Thoracic aorta (tissue), 2 donors: Measurements from ENCODE around the gene MARK3. TPM values are rescaled to one million over a fixed set of nuclear protein-coding genes. Genes with fewer than 3 reads are reported as not detected.

Experiments used
- ATAC-seq: fragments of 150-250 bp; one replicate; pipeline ENCODE4 v1.8.0; 2017; ENCODE audit warnings: low read depth; ENCODE audit not compliant: insufficient number of reproducible peaks, low FRiP score
- DNase-seq: peaks from one replicate; pipeline ENCODE4 v3.0.0-alpha.2; 2020; ENCODE audit warnings: low spot score
- H3K27ac ChIP-seq, 2 donors: fragments of 200-600 bp; sonication (generic); 1 replicate in 1 of 2; 2 replicates in 1 of 2; pipeline ENCODE4 v1.5.1; 2016; ENCODE audit warnings: mild to moderate bottlenecking in 2 of 2, moderate library complexity in 2 of 2
- H3K27me3 ChIP-seq: fragments of 200-600 bp; sonication (generic); replicated peaks from 2 replicates; pipeline ENCODE4 v1.6.0; 2016; ENCODE audit warnings: mild to moderate bottlenecking; ENCODE audit not compliant: insufficient read depth
- H3K36me3 ChIP-seq: fragments of 200-600 bp; sonication (generic); one replicate; pipeline ENCODE4 v1.5.1; 2016
- H3K4me1 ChIP-seq, 2 donors: fragments of 200-600 bp; sonication (generic); 1 replicate in 1 of 2; 2 replicates in 1 of 2; pipeline versions ENCODE4 v1.5.1 to v1.6.0; 2016; ENCODE audit warnings: low read depth in 2 of 2, mild to moderate bottlenecking in 1 of 2; ENCODE audit not compliant: control insufficient read depth in 1 of 2
- H3K4me3 ChIP-seq: fragments of 200-600 bp; sonication (generic); 2 replicates; pipeline ENCODE4 v1.5.1; 2016; ENCODE audit warnings: mild to moderate bottlenecking
- H3K9me3 ChIP-seq: fragments of 200-600 bp; sonication (generic); 2 replicates; pipeline ENCODE4 v1.5.1; 2016
- total RNA-seq, 2 donors: library from RNA; depleted of rRNA; stranded (reverse); fragments of >200 nt; gene quantifications; one replicate each; pipeline versions ENCODE4 v1.1.0 to v1.2.3, GENCODE V29; 2016
- TF ChIP-seq, protein P1 (sequence below): fragments of 200-600 bp; sonication (generic); IDR thresholded peaks from one replicate; pipeline ENCODE4 v1.5.1; 2019; ENCODE audit warnings: antibody characterized with exemption

Gene MARK3
- total RNA-seq, 2 donors from 2014 or later = 77.6 to 133 TPM

DNA sequence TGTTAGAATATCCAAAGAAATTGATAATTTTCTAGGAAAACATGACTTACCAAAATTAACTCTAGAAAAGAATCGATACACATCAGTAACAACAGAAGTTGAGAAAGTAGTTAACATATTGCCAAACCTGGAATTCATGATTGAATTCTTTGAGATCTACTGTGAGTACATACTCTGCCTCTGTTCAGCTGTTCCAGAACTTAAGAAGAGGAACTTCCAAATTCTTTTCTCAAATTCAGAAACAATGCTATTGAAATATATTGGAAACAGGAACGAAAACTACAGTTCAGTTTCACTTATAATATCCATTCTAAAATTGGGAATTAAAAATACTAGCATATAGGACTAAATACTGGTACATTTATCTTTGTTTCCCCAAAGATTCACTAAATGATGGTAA lies 57.9 kb downstream of the MARK3 start:
- no peak for DNase-seq
- peaks cover 0 to 4% of the 10 kb centered on the region in 2 donors for H3K4me1 ChIP-seq
- no peak overlapping the region for H3K27ac ChIP-seq

DNA sequence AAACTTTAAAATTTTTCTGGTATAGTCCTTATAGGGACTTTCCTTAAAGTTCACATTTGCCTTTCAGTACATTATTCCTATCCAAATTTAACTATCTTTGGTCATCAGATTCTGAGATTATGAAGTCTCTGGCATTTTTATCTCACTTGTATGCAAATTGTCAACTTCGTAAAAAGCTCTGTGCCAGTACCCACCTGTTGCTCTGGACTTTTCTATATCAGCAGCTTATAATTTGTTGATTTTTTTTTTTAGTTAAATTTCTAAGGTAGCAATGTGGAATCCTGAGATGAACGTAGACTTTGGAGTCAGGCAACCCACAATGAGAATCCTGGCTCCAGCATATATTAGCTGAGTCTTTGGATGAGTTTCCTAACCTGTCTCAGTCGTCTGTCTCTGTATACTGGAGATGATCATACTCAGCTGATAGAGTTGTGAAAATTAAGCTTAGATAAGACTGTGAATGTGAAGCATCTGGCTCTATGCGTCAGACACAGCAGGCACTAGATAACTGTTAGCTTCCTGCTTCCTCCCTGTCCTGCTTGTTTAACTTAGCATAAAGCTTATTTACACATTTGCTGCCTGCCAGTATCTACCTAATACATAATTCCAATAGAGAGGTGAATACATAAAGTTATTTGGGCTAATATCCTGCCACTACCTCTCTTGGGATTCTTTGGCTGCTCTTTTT lies 59.8 kb downstream of the MARK3 start:
- no peak overlapping the region for H3K27ac ChIP-seq
- ATAC-seq (no peak), DNase-seq (no peak)
- peaks cover 5 to 9% of the 10 kb centered on the region in 2 donors for H3K4me1 ChIP-seq
- TF ChIP-seq, protein P1, sequence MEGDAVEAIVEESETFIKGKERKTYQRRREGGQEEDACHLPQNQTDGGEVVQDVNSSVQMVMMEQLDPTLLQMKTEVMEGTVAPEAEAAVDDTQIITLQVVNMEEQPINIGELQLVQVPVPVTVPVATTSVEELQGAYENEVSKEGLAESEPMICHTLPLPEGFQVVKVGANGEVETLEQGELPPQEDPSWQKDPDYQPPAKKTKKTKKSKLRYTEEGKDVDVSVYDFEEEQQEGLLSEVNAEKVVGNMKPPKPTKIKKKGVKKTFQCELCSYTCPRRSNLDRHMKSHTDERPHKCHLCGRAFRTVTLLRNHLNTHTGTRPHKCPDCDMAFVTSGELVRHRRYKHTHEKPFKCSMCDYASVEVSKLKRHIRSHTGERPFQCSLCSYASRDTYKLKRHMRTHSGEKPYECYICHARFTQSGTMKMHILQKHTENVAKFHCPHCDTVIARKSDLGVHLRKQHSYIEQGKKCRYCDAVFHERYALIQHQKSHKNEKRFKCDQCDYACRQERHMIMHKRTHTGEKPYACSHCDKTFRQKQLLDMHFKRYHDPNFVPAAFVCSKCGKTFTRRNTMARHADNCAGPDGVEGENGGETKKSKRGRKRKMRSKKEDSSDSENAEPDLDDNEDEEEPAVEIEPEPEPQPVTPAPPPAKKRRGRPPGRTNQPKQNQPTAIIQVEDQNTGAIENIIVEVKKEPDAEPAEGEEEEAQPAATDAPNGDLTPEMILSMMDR = no peak
- H3K9me3 ChIP-seq = no peaks in the 10 kb centered on the region
- H3K4me3 ChIP-seq = no peak overlapping the region
- H3K27me3 ChIP-seq = no peaks in the 10 kb centered on the region
- H3K36me3 ChIP-seq = no peaks in the 10 kb centered on the region

More for the DNA sequence above, 57.9 kb downstream of the MARK3 start:
- Histone ChIP-seq H3K36me3 (no peaks in the 10 kb centered on the region), H3K27me3 (no peaks in the 10 kb centered on the region), H3K9me3 (no peaks in the 10 kb centered on the region), H3K4me3 (no peak overlapping the region)
- no peak for ATAC-seq
- TF ChIP-seq, protein P1 = no peak

DNA sequence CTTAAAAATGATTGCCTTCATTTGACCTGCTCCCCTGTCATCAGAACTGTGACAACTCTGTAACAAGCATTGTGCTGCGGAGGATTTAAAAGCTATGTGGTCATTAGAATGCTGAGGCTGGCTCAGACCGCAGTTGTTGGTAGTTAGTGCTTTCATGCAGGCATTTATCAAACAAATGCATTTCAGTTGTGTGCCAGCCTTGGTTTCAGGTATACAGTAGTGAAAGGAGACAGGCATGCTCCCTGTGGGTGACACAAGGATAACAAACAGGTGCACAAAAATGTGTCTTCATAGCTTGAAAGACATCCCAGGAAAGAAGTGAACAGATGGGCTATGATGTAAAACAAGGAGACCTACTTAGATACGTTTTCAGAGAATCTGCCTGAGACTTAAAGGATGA lies 60.6 kb downstream of the MARK3 start:
- Histone ChIP-seq H3K4me3 (no peak overlapping the region), H3K27me3 (no peaks in the 10 kb centered on the region), H3K36me3 (no peaks in the 10 kb centered on the region), H3K27ac (no peak overlapping the region), H3K4me1 (peaks cover 5 to 12% of the 10 kb centered on the region in 2 donors), H3K9me3 (no peaks in the 10 kb centered on the region)
- ATAC-seq (no peak), DNase-seq (no peak)
- TF ChIP-seq, protein P1 = no peak

DNA sequence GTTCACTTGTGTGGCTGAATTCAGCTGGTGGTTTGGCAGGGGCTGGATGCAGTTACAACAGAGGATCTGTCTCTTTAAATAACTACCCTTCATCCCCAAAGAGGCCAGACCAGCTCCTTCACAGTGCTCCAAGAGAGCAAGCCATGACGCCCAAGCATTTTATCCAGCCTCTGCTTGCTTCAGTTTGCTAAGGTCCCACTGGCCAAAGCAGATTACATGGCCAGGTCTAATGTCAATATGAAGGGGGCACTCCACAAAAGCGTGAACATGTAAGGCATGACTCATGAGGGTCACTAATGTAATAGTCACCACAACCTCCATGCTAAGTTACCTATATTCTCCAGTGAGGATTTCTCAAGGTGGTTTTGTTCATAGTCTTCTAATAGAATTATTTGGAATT lies 62.9 kb downstream of the MARK3 start:
- no peaks in the 10 kb centered on the region for H3K36me3 ChIP-seq
- no peak for DNase-seq
- H3K27me3 ChIP-seq = no peaks in the 10 kb centered on the region
- no peak overlapping the region for H3K4me3 ChIP-seq
- no peak for ATAC-seq
- peaks cover 5 to 8% of the 10 kb centered on the region in 2 donors for H3K4me1 ChIP-seq
- H3K9me3 ChIP-seq = no peaks in the 10 kb centered on the region
- no peak overlapping the region for H3K27ac ChIP-seq
- TF ChIP-seq, protein P1 = no peak

DNA sequence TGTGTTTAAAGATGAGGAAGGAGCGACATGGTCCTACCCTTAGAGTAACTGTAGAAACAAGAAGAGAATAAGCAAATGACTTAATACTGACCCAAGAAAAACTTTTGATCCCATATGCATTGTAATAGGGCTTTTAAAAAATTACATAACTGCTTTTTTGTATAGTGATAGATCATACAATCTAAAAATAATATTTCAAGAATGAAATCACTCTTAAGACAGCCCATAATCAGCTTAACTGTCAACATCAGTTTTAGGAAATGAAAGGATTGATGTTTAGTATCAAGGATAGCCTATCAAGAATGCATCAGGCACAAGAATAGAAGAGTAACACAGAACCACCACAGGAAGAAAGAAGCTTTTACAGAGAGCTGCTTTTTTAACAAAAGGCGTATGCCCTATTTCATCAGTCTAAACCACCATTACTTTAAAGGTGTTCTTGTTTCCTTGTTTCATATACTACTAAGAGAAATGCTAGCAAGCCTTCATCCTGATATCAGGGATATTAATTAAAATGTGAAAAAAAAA lies 64.5 kb downstream of the MARK3 start:
- Histone ChIP-seq H3K36me3 (no peaks in the 10 kb centered on the region), H3K9me3 (no peaks in the 10 kb centered on the region), H3K4me3 (no peak overlapping the region), H3K4me1 (peaks cover 5 to 8% of the 10 kb centered on the region in 2 donors), H3K27me3 (no peaks in the 10 kb centered on the region), H3K27ac (no peak overlapping the region)
- no peak for DNase-seq
- TF ChIP-seq, protein P1 = no peak
- no peak for ATAC-seq
